A204.1 (cell line): Measurements from ENCODE around the gene HSD17B11.
"Not testable (repeated sequence)": the region's sequence is repeated elsewhere in the genome, so short reads cannot be mapped to it uniquely, and the experiment has no call there.

Experiments
- FAIRE-seq: peaks from 2 replicates; lab custom pipeline; 2012; peaks lifted over from hg19 to GRCh38; lab: Jason Lieb, UNC

HSD17B11 gene

GRCh38 chr4:87304745-87305432, 86.1 kb downstream of the HSD17B11 start:
- no peak for FAIRE-seq

GRCh38 chr4:87299898-87300297, 91.1 kb downstream of the HSD17B11 start:
- FAIRE-seq = no peak

- FAIRE-seq = no peak
Measured at GRCh38 chr4:87298362-87298761, 92.6 kb downstream of the HSD17B11 start.

GRCh38 chr4:87294911-87295310, 96.1 kb downstream of the HSD17B11 start:
- FAIRE-seq = not testable (repeated sequence)

- FAIRE-seq = not testable (repeated sequence)
Measured at GRCh38 chr4:87293889-87294288, 97.1 kb downstream of the HSD17B11 start.

GRCh38 chr4:87286970-87287369, 104.0 kb downstream of the HSD17B11 start:
- FAIRE-seq = no peak
